ENCODE results near the gene RFX3.
A peak's percentile ranks its signal among the peaks of the same experiment; 100 is the strongest.
"Not testable (repeated sequence)": the region's sequence is repeated elsewhere in the genome, so short reads cannot be mapped to it uniquely, and the experiment has no call there.

The RFX3 gene

GRCh38 chr9:3342159-3342777 lies 183.5 kb downstream of the RFX3 start:
- DNase-seq = no peak

DNA sequence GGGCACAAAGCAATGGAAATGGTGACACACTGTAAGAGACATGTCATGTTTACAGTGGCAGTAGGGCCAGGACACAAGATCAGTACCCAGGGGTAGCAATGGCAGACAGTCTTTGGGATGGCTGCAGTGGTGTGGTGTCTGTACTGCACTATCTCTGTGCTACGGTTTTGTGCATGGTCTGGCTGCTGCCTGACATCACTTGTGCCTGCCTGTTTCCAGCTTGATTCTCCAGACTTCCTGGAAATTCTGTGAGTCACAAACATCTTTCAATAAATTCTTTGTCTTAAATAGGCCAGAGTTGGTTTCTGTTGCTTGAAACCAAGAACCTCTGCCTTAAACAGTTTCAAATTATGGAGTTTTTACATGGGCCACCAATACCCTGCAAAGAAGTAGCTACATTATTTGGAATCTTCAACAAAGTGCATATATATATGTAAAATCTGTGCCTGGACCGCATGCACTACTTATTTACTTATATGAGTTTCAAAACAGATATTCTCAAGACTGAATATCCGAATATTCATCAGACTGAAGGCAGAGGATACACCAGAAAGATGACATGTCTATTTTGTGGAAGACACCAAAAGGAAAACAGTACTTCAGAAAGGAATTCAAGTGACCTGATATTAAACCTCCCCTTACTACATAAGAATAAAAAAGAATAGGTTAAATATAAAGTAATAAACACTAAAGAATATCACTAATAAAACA lies 188.1 kb downstream of the RFX3 start:
- DNase-seq = peak; percentile 23 to 28

DNA sequence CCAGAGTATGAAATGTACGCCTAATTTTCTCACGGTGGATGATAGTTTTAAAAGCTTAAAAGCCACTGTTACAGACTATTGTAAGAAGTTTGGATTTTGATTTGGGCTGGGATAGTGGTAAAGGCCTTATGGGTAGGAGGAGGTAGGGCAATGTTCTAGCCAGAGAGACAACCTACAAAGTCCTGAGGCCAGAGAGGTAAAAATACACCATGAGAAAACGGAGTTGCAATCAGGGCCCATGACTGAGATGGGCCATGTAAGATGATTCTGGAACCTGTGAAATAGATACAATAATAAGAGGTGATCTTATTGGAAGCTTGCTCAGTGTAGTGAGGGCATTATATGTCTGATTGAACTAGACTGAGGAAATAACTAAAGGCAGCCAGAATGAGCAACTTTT lies 188.8 kb downstream of the RFX3 start:
- no peak for DNase-seq

DNA sequence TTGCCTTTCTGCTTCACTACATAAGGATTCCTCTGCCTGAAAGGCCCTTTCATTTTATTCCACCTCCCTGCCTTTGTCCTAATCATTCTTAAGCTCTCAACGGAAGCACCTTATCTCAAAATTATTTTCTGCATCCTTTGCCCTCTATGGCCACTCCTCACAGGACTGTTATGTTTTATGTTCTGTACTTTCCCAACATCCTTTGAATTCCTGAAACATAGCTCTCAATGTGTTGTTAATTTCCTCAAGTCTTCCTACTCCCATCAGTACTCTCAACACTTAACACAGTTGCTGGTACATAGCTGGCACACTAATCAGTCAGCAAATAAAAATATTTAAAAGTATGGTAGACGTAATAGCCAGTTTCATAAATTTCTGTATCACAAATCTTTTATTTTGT lies 193.0 kb downstream of the RFX3 start:
- DNase-seq = no peak

DNA sequence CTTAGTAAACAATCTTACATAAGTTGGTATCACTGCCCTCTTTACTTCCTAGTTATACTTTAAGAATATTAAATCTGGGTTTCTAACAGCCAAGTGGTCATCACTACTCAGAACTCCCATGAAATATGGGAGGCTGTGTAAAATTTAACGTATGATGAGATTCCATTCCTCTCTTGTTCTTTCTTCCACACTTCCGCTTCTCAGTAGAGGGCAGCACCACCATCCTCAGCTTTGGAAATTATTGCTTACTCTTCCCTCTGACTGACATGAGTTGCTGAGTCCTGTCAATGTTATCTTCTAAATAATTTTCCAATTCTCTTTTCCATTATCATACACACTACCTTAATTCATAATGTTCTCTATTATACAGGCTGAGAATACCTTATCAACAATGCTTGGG lies 194.0 kb downstream of the RFX3 start:
- DNase-seq = no peak

DNA sequence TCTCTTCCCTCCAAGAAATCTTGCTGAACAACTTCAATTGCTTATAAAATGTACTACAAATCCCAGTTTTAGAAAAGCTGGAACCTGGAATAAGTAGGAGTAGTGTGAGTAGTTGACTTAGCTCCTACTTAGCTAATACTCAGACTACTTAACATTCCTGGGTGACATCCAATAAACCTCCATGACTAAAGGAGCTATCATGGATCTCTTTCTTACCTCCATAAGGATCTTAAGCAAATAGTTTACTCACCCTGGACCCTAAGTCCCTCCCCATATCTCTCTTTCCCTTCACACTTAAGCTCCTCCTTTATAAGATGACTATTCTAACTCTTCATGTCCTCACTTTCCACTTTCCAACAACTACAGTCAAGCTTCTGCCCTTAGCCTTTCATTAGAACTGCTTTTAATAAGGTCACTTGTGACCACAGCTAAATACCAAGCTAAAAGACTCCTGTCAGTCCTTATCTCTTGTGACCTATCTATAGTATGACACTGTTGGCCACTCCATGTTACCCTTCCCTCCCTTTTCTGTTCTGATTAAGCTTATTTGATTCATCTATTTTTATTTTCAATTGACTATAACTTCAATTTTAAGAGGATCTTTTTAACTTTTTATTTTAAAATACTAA lies 194.9 kb downstream of the RFX3 start:
- DNase-seq = no peak

DNA sequence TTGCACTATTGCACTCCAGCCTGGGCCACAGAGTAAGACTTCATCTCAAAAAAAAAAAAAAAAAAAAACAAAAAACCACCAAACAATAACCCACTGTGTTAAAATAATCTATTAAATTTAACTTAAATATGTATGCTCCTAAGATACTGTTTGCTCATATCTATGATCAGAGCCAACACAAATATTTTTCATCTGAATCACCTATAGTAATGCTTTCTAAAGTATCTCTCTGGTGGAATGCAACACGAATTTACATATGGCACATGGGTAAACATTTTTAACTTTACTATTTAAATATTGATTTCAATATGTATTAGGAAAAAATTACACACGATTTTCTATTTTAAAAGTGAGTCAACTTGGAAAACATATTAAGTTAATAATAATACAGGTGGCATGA lies 196.4 kb downstream of the RFX3 start:
- DNase-seq = no peak

- DNase-seq = no peak
Observed at GRCh38 chr9:3323714-3324113, 202.1 kb downstream of the RFX3 start.

- DNase-seq = no peak
Observed at GRCh38 chr9:3321186-3321585, 204.6 kb downstream of the RFX3 start.

- DNase-seq = not testable (repeated sequence)
Observed at GRCh38 chr9:3312595-3312994, 213.2 kb downstream of the RFX3 start.

DNA sequence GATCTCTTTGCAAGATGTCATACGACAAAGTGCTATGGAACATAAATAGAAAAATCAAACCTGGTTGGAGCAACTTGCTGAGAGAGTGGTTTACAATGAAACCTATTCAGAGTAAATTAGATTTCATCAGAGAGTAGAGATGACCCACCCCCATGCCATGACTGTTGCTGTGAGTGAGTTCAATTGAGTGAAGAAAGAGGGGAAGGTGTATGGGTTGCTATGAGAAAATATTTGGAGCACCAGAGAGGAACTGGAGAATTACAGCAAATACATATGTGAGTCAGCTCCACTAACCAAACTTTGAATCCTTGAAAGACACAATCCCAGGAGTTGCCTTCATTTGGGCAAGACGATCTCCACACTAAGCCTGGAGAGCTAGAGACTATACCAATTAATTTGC lies 217.2 kb downstream of the RFX3 start:
- no peak for DNase-seq

DNA sequence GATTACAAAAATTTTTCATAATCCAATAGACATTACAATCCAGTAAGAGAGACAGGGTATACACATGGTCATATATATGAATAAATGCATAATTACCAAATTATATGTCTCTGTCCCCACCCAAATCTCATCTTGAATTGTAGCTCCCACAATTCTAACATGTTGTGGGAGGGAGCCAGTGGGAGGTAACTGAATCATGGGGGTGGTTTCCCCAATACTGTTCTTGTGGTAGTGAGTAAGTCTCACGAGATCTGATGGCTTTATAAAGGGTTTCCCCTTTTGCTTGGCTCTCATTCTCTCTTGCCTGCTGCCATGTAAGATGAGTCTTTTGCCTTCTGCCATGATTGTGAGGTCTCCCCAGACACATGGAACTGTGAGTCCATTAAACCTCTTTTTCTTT lies 221.4 kb downstream of the RFX3 start:
- not testable (repeated sequence) for DNase-seq

DNA sequence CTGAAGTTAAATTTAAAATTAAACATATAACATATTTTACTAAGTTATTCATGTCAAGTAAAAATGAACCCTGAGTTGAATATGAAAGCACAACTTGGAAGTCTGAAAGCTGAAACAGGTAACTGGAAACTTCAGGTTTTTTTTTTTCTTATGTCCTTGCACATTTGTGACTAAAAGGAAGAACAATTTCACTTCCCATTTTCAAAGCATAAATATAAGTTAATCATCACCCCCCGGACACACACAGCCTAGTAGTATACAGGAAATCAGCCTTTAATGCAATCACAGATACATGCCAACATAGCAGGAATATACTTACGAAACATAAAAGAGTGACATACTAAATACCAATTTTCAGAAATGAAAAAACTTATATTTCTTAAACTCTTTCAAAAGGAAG lies 225.9 kb downstream of the RFX3 start:
- DNase-seq = no peak

DNA sequence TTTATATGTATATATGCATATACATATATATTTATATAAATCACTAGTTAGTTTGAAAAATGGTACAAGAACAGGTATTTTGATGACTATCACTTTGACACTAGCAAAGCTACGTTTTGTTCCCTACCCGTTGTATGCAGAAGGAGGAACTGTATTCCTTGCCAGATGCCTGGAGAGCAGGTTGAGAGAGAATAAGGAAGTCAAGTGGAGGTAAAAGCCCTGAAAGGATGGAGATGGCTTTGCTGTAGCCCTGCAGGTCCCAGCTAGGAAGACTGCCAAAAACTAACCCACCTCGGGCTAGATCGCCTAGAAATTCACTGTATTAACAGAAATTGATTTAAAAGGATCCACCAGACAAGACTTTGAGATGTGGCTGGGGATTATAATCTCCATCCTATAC lies 229.3 kb downstream of the RFX3 start:
- no peak for DNase-seq

GRCh38 chr9:3292311-3292710 lies 233.5 kb downstream of the RFX3 start:
- DNase-seq = no peak

- no peak for DNase-seq
Observed at GRCh38 chr9:3290231-3290840, 235.5 kb downstream of the RFX3 start.

- no peak for DNase-seq
Observed at GRCh38 chr9:3288686-3289085, 237.1 kb downstream of the RFX3 start.

- DNase-seq = no peak
Observed at GRCh38 chr9:3285365-3286161, 240.2 kb downstream of the RFX3 start.

DNA sequence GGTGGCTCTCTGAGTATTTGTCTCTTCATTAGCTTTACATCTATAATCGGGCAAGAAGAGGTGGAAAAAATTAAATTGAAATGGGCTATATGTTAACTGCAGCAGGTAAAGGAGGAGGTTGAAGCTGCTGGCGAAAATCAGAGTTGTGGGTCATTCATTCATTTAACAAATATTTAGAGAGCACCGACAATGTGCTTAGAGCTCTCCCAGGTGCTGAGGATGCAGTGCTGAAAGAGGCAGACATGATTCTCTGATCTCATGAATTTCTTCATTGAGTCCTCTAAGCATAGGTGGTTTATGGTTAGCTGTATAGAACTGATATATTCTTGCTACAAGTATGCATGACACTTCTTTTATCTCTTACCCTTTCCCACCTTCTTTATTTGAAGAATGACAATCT lies 243.4 kb downstream of the RFX3 start:
- no peak for DNase-seq

GRCh38 chr9:3281399-3281798 lies 244.4 kb downstream of the RFX3 start:
- DNase-seq = no peak

DNA sequence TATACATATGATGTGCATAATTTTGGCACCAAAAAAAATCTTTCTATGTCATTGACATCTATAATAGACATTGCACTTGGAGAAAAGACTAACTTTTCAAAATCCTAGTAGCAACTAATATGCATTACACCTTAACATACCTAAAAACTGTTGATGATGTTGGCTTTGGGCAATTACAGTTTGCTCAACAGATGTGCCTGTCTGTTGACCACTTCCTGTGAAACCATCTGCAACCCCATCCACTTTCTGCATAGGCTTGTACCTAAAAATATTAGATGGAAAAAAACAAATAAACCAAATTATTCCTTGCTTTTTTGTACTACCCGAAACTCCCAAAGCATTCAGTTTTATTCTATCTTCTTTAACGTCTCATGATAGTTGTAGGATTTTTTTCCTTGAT lies 248.6 kb downstream of the RFX3 start:
- no peak for DNase-seq

GRCh38 chr9:3271581-3271980 lies 254.2 kb downstream of the RFX3 start:
- no peak for DNase-seq

DNA sequence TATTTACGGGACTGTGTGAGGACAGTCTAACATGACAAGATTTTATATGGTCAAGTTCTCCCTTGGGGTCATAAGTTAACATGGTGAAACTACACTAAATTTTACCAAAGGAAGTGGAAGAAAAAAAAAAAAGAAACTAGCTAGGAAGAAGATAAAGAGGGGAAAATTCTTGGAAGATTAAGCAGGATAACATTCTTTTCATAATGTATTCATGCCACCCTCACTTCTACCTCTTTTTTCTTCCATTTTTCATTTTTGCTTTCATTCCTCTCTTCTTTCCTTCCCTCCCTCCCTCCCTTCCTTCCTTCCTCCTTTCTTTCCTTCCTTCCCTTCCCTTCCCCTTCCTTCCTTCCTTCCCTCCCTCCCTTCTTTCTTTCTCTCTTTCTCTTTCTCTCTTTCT lies 254.6 kb downstream of the RFX3 start:
- no peak for DNase-seq
